Transverse colon (tissue), 4 donors: Measurements from ENCODE around the gene CPNE4. TPM values are rescaled to one million over a fixed set of nuclear protein-coding genes. Genes with fewer than 3 reads are reported as not detected.

Experiments used
- DNase-seq: peaks from one replicate; pipeline ENCODE4 v3.0.0-alpha.2; 2019
- H3K27ac ChIP-seq, 4 donors: fragments of 200-600 bp; sonication (generic); 2 replicates each; pipeline ENCODE4 v1.5.1; 2016 to 2018; ENCODE audit warnings: inconsistent platforms in 4 of 4
- H3K27me3 ChIP-seq: fragments of 200-600 bp; sonication (generic); 2 replicates; pipeline ENCODE4 v1.5.1; 2017; ENCODE audit warnings: inconsistent platforms
- H3K36me3 ChIP-seq, 4 donors: fragments of 200-600 bp; sonication (generic); 2 replicates each; pipeline ENCODE4 v1.5.1; 2017 to 2019; ENCODE audit warnings: inconsistent platforms in 4 of 4
- H3K4me1 ChIP-seq, 4 donors: fragments of 200-600 bp; sonication (generic); 2 replicates each; pipeline ENCODE4 v1.5.1; 2017 to 2020; ENCODE audit warnings: inconsistent platforms in 4 of 4
- H3K4me3 ChIP-seq, 4 donors: fragments of 200-600 bp; sonication (generic); 1 replicate in 1 of 4; 2 replicates in 3 of 4; pipeline versions ENCODE4 v1.5.1 to v1.6.1; 2017 to 2019; ENCODE audit warnings: inconsistent platforms in 4 of 4
- H3K9me3 ChIP-seq, 2 donors: fragments of 200-600 bp; sonication (generic); 2 replicates each; pipeline ENCODE4 v1.5.1; 2017 to 2019; ENCODE audit warnings: inconsistent platforms in 2 of 2
- EP300 ChIP-seq: sonication (generic); formaldehyde crosslinking; IDR thresholded peaks from one replicate; pipeline ENCODE4 v1.6.1; 2017; ENCODE audit warnings: antibody characterized with exemption, low read depth
- POLR2A ChIP-seq: fragments of 450-650 bp; IDR thresholded peaks from one replicate; pipeline ENCODE4 v1.6.1; 2016; ENCODE audit warnings: antibody characterized with exemption, mild to moderate bottlenecking, moderate library complexity
- POLR2AphosphoS5 ChIP-seq, 3 donors: sonication (generic); formaldehyde crosslinking; IDR thresholded peaks; one replicate each; pipeline ENCODE4 v1.6.1; 2016; ENCODE audit warnings: antibody characterized with exemption in 3 of 3
- WGBS, 2 donors: methylation state at CpG; one replicate each; pipeline ENCODE4 v1.1.5; 2018; ENCODE audit warnings: low coverage in 1 of 2; 5-methylcytosine and 5-hydroxymethylcytosine counted together
- in situ Hi-C, 4 donors: fragments of 200-750 bp; cut with MboI; loops; one replicate each; pipeline versions ENCODE4 v1.15.0 to v1.15.1; 2017; ENCODE audit warnings: low sequenced_read_pairs in 3 of 4, low pct_ligation_motif_present in 1 of 4, low pct_unique_long_range_greater_than_20kb in 1 of 4
- intact Hi-C: fragments of 100-400 bp; cut with DNase I; formaldehyde crosslinking; loops from one replicate; pipeline ENCODE4 v1.15.1; 2023; ENCODE audit warnings: low total_unique reads
- total RNA-seq, 4 donors: library from RNA; depleted of rRNA; stranded (reverse); fragments of >200 nt; gene quantifications; one replicate each; pipeline ENCODE4 v1.1.0, GENCODE V29; 2016
- TF ChIP-seq, protein P1 (sequence below), 5 experiments: fragments of 200-600 bp in 3 of 5; fragments of 450-650 bp in 2 of 5; sonication (generic) in 3 of 5; IDR thresholded peaks; 1 replicate in 2 of 5; 2 replicates in 3 of 5; pipeline ENCODE4 v1.5.1; 2016 to 2017; ENCODE audit warnings: antibody characterized with exemption in 5 of 5, inconsistent platforms in 3 of 5, mild to moderate bottlenecking in 2 of 5, moderate library complexity in 1 of 5

Gene CPNE4
- total RNA-seq, 4 donors from 2014 or later, result 0.16 to 1.5 TPM; not detected in 2

DNA sequence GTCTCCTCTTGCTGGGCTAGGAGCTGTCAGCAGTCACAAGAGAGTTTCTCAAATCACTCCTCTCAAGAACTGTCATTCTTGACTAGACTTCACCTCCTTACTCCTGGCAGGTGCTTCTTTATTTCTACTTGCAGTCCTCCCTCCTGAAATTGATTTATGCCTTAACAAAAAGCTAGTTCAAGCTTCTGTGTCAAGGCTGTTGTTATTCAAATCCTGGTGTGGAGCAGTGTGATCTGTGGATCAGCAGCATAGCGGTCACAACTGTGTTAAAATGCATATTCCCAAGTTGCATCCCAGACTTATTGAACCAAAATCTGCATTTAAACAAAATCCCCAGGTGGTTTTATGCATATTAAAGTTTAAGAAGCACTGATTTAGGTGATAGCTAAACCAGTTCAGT lies 411.4 kb downstream of the CPNE4 start:
- in situ Hi-C loops (no loop called here), intact Hi-C loops (no loop called here)
- Histone ChIP-seq H3K4me1 (no peaks in the 10 kb centered on the region), H3K27ac (no peak overlapping the region), H3K4me3 (no peak overlapping the region), H3K36me3 (no peaks in the 10 kb centered on the region), H3K27me3 (no peaks in the 10 kb centered on the region), H3K9me3 (no peaks in the 10 kb centered on the region)
- DNase-seq, result no peak
- 76 to 100% methylated on average over 1 of the region's 1 CpG for WGBS, 2 donors
- TF ChIP-seq, protein P1, sequence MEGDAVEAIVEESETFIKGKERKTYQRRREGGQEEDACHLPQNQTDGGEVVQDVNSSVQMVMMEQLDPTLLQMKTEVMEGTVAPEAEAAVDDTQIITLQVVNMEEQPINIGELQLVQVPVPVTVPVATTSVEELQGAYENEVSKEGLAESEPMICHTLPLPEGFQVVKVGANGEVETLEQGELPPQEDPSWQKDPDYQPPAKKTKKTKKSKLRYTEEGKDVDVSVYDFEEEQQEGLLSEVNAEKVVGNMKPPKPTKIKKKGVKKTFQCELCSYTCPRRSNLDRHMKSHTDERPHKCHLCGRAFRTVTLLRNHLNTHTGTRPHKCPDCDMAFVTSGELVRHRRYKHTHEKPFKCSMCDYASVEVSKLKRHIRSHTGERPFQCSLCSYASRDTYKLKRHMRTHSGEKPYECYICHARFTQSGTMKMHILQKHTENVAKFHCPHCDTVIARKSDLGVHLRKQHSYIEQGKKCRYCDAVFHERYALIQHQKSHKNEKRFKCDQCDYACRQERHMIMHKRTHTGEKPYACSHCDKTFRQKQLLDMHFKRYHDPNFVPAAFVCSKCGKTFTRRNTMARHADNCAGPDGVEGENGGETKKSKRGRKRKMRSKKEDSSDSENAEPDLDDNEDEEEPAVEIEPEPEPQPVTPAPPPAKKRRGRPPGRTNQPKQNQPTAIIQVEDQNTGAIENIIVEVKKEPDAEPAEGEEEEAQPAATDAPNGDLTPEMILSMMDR (IDR thresholded peaks at IDR 0.05), result no peak
- TF ChIP-seq POLR2A (no peak), POLR2AphosphoS5 (IDR thresholded peaks at IDR 0.05) (no peak), EP300 (no peak)

DNA sequence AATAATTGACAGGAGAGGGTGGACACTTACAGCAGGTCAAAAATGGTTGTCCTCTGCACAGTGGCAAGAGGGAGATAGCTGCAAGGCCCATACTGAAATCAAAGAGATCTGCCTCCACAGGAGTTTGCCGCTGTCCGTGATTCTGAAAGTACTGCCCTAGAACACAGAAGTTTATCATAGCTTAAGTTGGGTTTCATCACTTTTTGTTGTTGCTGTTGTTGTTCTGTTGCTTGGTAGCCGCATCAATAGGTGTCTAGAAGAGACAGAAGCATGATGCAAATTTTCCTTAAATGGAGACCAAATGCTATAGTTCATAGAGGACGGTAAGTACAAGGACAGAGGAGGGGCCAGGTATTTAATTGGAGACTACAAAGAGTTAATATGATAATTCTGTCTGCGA lies 412.1 kb downstream of the CPNE4 start:
- TF ChIP-seq, protein P1 (IDR thresholded peaks at IDR 0.05), result no peak
- no peak for TF ChIP-seq EP300
- H3K9me3 ChIP-seq, result no peaks in the 10 kb centered on the region
- 74 to 89% methylated on average over 3 to 5 of the region's 5 CpGs for WGBS, 2 donors
- intact Hi-C loops (no loop called here), in situ Hi-C loops (no loop called here)
- H3K27ac ChIP-seq, result no peak overlapping the region
- H3K27me3 ChIP-seq, result no peaks in the 10 kb centered on the region
- H3K4me1 ChIP-seq, result no peaks in the 10 kb centered on the region
- no peak for DNase-seq
- H3K4me3 ChIP-seq, result no peak overlapping the region
- H3K36me3 ChIP-seq, result no peaks in the 10 kb centered on the region

DNA sequence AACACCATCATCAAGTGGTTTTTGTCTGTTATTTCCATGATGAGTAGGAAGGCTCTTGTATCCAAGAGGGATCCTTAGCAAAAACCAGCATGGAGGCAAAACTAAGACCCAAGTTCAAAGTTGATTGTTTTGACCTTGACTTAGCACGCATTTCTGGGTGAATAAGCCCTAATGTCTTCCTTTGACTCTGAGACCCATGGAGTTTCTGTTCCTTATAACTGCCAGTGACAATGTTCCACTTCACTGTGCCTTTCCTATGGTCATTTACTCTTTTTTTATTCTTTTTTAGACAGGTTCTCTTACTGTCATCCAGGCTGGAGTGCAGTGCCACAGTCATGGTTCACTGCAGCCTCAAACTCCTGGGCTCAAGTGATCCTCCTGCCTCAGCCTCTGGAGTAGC lies 413.8 kb downstream of the CPNE4 start:
- in situ Hi-C loops (no loop called here), intact Hi-C loops (no loop called here)
- H3K4me1 ChIP-seq, result no peaks in the 10 kb centered on the region
- no peaks in the 10 kb centered on the region for H3K36me3 ChIP-seq
- TF ChIP-seq EP300 (no peak), POLR2A (no peak), POLR2AphosphoS5 (IDR thresholded peaks at IDR 0.05) (no peak)
- TF ChIP-seq, protein P1 (IDR thresholded peaks at IDR 0.05), result no peak
- no peaks in the 10 kb centered on the region for H3K9me3 ChIP-seq
- no peak overlapping the region for H3K4me3 ChIP-seq
- no peaks in the 10 kb centered on the region for H3K27me3 ChIP-seq
- no peak overlapping the region for H3K27ac ChIP-seq
- WGBS, 2 donors, result 22 to 65% methylated on average over 1 of the region's 1 CpG
- DNase-seq, result no peak

DNA sequence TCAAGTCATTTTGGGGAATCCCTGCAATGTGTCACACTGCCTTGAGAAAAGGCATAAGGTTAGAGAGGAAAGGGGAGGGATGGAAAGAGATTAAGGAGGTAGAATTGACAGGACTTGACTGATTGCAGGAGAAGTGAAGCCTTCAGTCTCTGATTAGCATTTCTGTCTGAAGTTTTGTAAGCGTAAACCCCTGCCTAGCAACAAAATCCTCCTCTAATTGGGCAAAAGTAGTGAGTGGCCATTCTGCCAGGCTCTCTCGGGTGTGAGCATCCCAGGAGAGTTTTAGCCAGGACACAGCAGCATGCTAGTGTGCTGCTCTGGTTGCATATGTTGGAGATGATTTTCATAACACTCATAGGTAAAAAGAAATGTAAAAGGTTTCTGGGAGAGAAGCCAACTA lies 415.0 kb downstream of the CPNE4 start:
- in situ Hi-C loops, result no loop called here

More for the DNA sequence above, 415.0 kb downstream of the CPNE4 start:
- H3K27ac ChIP-seq, result no peak overlapping the region
- no peaks in the 10 kb centered on the region for H3K27me3 ChIP-seq
- intact Hi-C loops, result no loop called here
- TF ChIP-seq POLR2A (no peak), POLR2AphosphoS5 (IDR thresholded peaks at IDR 0.05) (no peak), EP300 (no peak)
- TF ChIP-seq, protein P1 (IDR thresholded peaks at IDR 0.05), result no peak
- H3K4me1 ChIP-seq, result no peaks in the 10 kb centered on the region
- WGBS, 2 donors, result 63% methylated on average over 2 of the region's 2 CpGs; no CpG with 5 or more reads in 1 of the 2 donors
- H3K9me3 ChIP-seq, result no peaks in the 10 kb centered on the region
- H3K36me3 ChIP-seq, result no peaks in the 10 kb centered on the region
- no peak overlapping the region for H3K4me3 ChIP-seq
- no peak for DNase-seq
